OCI-LY3 (cell line): ENCODE results near the gene NR2E1.

Source experiments
- H2AFZ ChIP-seq: fragments of 200-600, 300-600 bp; shearing (Covaris generic); 2 replicates; pipeline ENCODE4 v1.6.0; 2014; ENCODE audit warnings: antibody characterized with exemption, low read depth, low read length
- H3K27ac ChIP-seq: fragments of 200-600, 300-600 bp; sonication (generic); 2 replicates; pipeline ENCODE4 v1.5.1; 2014; ENCODE audit warnings: mild to moderate bottlenecking, low read length, moderate library complexity, mixed read lengths
- H3K27me3 ChIP-seq: fragments of 200-600, 300-600 bp; sonication (generic); 2 replicates; pipeline ENCODE4 v1.6.1; 2014; ENCODE audit warnings: low read depth, low read length, mixed read lengths
- H3K36me3 ChIP-seq: fragments of 200-600, 300-600 bp; sonication (generic); replicated peaks from 2 replicates; pipeline ENCODE3; 2014; ENCODE audit warnings: low read depth, low read length, mixed read lengths
- H3K4me1 ChIP-seq: fragments of 300-600, 200-600 bp; sonication (generic); 2 replicates; pipeline ENCODE4 v1.6.1; 2014; ENCODE audit warnings: low read length, mixed read lengths
- H3K4me2 ChIP-seq: fragments of 200-600, 300-600 bp; sonication (generic); 2 replicates; pipeline ENCODE4 v1.6.1; 2014; ENCODE audit warnings: low read length, mixed read lengths
- H3K4me3 ChIP-seq: fragments of 300-600, 200-600 bp; sonication (generic); 2 replicates; pipeline ENCODE4 v1.5.1; 2014; ENCODE audit warnings: antibody characterized with exemption, mild to moderate bottlenecking, low read length, moderate library complexity
- H3K79me2 ChIP-seq: fragments of 300-600, 200-600 bp; shearing (Covaris generic); 2 replicates; pipeline ENCODE4 v1.6.1; 2014; ENCODE audit warnings: mild to moderate bottlenecking, low read length, mixed read lengths
- H3K9ac ChIP-seq: fragments of 300-600, 200-600 bp; shearing (Covaris generic); 2 replicates; pipeline ENCODE4 v1.6.0; 2014; ENCODE audit warnings: mild to moderate bottlenecking, low read length, moderate library complexity
- H3K9me3 ChIP-seq: fragments of 200-600, 300-600 bp; shearing (Covaris generic); 2 replicates; pipeline ENCODE4 v1.6.1; 2014; ENCODE audit warnings: low read length, mixed read lengths; ENCODE audit not compliant: insufficient read depth
- H4K20me1 ChIP-seq: fragments of 200-600, 300-600 bp; sonication (generic); 2 replicates; pipeline ENCODE4 v1.6.1; 2016; ENCODE audit warnings: low read length, mixed read lengths; ENCODE audit not compliant: insufficient read depth
- EZH2phosphoT487 ChIP-seq: fragments of 200-600 bp; shearing (Covaris generic); IDR thresholded peaks from 2 replicates; pipeline ENCODE4 v1.6.1; 2018; ENCODE audit warnings: antibody characterized with exemption, mixed run types, low read depth
- TF ChIP-seq, protein P1 (sequence below): fragments of 200-600, 300-600 bp; sonication (generic); IDR thresholded peaks from 2 replicates; pipeline ENCODE4 v1.5.1; 2014; ENCODE audit warnings: antibody characterized with exemption, low read length, low read depth

NR2E1 gene

DNA sequence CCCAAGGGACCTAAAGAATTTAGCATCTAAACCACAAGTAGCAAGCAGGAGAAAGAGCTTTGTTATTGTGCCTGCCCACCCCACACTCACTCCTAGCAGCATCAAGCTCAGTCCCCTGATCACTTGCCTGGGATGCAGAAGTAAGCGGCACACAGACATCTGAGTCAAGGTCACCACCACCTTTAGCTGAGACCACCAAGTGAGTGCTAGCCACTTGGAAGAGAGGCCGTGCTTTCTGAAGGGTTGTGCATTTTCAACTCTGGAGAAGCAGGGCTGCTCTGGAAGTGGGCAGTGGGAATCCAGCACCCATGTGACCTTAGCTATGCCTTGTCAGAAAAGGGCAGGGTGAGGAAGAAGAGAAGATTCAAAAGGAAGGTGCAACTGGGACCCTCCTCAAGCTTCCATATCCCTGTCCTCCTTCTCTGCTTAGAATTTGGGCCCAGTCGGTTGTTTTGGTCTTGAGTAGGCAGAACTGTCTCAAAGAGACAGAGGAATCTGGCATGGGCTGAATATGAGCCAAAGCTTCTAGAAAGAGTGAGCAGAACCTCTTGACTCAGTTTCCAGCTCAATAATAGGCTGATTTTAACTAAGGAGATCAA lies 6.2 kb downstream of the NR2E1 start:
- no peaks in the 10 kb centered on the region for H3K27me3 ChIP-seq
- no peaks in the 10 kb centered on the region for H3K4me1 ChIP-seq
- H3K4me2 ChIP-seq: no peak overlapping the region
- H3K36me3 ChIP-seq: no peaks in the 10 kb centered on the region
- H2AFZ ChIP-seq: no peak overlapping the region
- TF ChIP-seq, protein P1, sequence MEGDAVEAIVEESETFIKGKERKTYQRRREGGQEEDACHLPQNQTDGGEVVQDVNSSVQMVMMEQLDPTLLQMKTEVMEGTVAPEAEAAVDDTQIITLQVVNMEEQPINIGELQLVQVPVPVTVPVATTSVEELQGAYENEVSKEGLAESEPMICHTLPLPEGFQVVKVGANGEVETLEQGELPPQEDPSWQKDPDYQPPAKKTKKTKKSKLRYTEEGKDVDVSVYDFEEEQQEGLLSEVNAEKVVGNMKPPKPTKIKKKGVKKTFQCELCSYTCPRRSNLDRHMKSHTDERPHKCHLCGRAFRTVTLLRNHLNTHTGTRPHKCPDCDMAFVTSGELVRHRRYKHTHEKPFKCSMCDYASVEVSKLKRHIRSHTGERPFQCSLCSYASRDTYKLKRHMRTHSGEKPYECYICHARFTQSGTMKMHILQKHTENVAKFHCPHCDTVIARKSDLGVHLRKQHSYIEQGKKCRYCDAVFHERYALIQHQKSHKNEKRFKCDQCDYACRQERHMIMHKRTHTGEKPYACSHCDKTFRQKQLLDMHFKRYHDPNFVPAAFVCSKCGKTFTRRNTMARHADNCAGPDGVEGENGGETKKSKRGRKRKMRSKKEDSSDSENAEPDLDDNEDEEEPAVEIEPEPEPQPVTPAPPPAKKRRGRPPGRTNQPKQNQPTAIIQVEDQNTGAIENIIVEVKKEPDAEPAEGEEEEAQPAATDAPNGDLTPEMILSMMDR: no peak
- no peak for TF ChIP-seq EZH2phosphoT487
- H4K20me1 ChIP-seq: no peaks in the 10 kb centered on the region
- no peak overlapping the region for H3K9ac ChIP-seq
- H3K9me3 ChIP-seq: no peaks in the 10 kb centered on the region
- H3K4me3 ChIP-seq: no peak overlapping the region
- H3K79me2 ChIP-seq: no peaks in the 10 kb centered on the region
- no peak overlapping the region for H3K27ac ChIP-seq

DNA sequence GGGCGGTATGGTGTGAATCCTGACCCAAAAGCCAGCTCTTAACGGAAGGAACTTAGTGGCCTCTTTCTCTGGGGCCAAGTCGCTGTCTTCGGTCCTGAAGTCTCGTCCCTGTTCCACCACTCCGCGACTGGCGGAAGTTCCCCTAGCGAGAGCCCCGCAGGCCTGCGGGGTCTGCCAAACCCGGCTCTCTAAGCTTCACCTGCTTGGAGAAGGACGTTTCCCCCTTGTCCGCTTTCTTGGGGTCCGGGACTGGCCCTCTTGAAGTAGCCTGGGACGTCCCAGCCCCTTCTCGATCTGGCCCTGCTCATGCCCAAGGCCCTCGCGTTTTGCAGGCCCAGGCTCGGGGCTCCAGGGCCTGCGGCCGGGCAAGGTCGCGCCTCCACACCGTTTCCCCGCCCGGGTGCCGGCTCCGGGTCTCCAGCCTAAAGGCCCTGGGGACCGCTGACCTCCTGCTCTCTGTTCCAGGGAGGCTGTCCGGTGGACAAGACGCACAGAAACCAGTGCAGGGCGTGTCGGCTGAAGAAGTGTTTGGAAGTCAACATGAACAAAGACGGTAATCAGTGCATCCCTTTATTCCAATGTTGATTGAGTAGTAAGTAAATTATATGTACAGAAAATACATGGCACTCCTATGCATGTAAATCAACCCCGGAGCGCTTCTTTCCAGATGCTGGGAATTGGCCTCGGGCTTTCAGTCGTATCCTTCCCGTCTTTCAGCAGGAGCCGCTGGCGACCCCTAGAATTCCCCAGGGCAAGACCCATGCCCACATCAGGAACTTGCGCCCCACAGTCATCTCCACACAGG lies 8.8 kb downstream of the NR2E1 start:
- Histone ChIP-seq H3K9me3 (no peaks in the 10 kb centered on the region), H4K20me1 (no peaks in the 10 kb centered on the region), H2AFZ (no peak overlapping the region), H3K9ac (no peak overlapping the region), H3K4me3 (no peak overlapping the region), H3K4me2 (no peak overlapping the region), H3K36me3 (no peaks in the 10 kb centered on the region), H3K27ac (no peak overlapping the region), H3K4me1 (no peaks in the 10 kb centered on the region), H3K27me3 (no peaks in the 10 kb centered on the region), H3K79me2 (no peaks in the 10 kb centered on the region)
- TF ChIP-seq EZH2phosphoT487: no peak
- TF ChIP-seq, protein P1: no peak

DNA sequence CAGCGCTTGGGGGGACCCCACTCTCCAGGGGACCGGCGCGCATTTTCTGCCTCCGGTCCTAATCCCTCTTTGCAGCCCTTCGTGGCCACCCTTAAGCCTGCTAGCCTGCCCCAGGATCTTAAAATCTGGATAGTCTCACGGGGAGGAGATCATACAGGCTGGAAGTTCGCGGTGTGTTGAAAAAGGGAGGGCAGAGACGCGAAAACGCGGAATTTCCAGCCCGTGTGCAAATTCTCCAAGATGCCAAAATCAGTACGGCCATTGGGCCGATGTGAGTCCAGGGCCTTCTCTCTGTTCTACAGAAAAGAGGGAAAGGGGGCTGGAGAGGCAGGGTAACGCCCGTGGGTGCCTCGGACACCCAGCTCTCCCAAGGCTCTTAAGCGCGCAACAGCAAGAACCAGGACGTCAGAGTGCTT lies 9.4 kb downstream of the NR2E1 start:
- no peaks in the 10 kb centered on the region for H3K4me1 ChIP-seq
- no peak overlapping the region for H3K4me2 ChIP-seq
- H3K4me3 ChIP-seq: no peak overlapping the region
- H4K20me1 ChIP-seq: no peaks in the 10 kb centered on the region
- H3K27me3 ChIP-seq: no peaks in the 10 kb centered on the region
- no peak overlapping the region for H3K27ac ChIP-seq
- no peaks in the 10 kb centered on the region for H3K36me3 ChIP-seq
- TF ChIP-seq, protein P1: no peak
- TF ChIP-seq EZH2phosphoT487: no peak
- no peaks in the 10 kb centered on the region for H3K79me2 ChIP-seq
- no peak overlapping the region for H2AFZ ChIP-seq
- H3K9ac ChIP-seq: no peak overlapping the region
- H3K9me3 ChIP-seq: no peaks in the 10 kb centered on the region

DNA sequence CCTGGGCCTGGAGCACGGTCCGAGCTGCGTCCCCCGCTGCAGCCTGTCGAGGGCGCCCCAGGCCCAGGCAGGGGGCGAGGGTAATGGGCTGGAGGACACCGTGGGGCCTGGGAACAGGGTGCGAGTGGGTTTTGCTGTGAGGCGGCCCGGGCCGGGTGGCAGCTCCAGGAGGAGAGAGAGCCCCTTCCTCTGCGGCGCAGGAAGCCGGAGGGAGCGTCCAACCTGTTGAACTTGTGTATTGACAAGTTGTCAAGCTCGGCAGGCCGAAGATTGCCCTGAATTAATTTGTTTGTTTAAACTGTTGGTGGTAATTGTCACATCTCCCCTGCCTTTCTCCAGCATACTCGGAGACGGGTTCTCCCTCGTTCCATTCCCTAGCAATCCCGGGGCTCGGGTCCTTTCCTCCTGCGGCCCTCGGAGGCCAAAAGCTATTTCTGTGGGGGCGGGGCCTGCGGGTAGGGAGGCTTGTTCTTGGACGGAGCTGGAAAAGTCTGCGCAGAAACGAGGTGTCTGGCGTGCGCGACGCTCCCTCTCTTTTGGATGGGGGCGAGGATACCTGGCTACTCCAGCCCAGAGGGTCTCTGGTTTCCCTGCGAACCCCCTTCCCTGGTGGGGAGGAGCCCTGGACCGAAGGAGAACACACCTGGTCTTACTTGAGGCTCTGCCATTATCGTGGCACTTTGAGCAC lies 9.9 kb downstream of the NR2E1 start:
- no peak overlapping the region for H3K27ac ChIP-seq
- TF ChIP-seq, protein P1: no peak
- TF ChIP-seq EZH2phosphoT487: no peak
- no peaks in the 10 kb centered on the region for H3K9me3 ChIP-seq
- H3K9ac ChIP-seq: no peak overlapping the region
- H3K79me2 ChIP-seq: no peaks in the 10 kb centered on the region
- no peak overlapping the region for H2AFZ ChIP-seq
- no peaks in the 10 kb centered on the region for H3K27me3 ChIP-seq
- no peaks in the 10 kb centered on the region for H3K36me3 ChIP-seq
- no peak overlapping the region for H3K4me2 ChIP-seq
- H3K4me3 ChIP-seq: no peak overlapping the region
- no peaks in the 10 kb centered on the region for H3K4me1 ChIP-seq
- H4K20me1 ChIP-seq: no peaks in the 10 kb centered on the region
